SH-SY5Y (cell line): ENCODE data around the gene FDPS.

Experiments
- GATA2 ChIP-seq: IDR thresholded peaks from 2 replicates; pipeline ENCODE4 v1.6.1; 2011; ENCODE audit warnings: mild to moderate bottlenecking, low read depth, low read length
- GATA3 ChIP-seq: IDR thresholded peaks from 2 replicates; pipeline ENCODE4 v1.6.1; 2011; ENCODE audit warnings: low read depth, mild to moderate bottlenecking, low read length, moderate library complexity

GRCh38 chr1:155326631-155327037 is 18.0 kb downstream of the FDPS start:
- no peak for TF ChIP-seq GATA2
- no peak for TF ChIP-seq GATA3
